Stimulated activated CD4-positive, alpha-beta T cell treated with anti-CD3 and anti-CD28 coated beads, TNF-alpha, amount 100 ng/mL, for 48 hours (primary cell): ENCODE measurements around the gene CA10.

ENCODE experiments used
- DNase-seq, 3 donors: peaks; one replicate each; pipeline ENCODE4 v3.0.0-alpha.2; 2020; ENCODE audit warnings: low read depth in 3 of 3

Gene CA10

GRCh38 chr17:51951741-51952140, 206.8 kb downstream of the CA10 start:
- DNase-seq, result no peak

- no peak for DNase-seq
Observed at GRCh38 chr17:51948128-51948527, 210.4 kb downstream of the CA10 start.

DNA sequence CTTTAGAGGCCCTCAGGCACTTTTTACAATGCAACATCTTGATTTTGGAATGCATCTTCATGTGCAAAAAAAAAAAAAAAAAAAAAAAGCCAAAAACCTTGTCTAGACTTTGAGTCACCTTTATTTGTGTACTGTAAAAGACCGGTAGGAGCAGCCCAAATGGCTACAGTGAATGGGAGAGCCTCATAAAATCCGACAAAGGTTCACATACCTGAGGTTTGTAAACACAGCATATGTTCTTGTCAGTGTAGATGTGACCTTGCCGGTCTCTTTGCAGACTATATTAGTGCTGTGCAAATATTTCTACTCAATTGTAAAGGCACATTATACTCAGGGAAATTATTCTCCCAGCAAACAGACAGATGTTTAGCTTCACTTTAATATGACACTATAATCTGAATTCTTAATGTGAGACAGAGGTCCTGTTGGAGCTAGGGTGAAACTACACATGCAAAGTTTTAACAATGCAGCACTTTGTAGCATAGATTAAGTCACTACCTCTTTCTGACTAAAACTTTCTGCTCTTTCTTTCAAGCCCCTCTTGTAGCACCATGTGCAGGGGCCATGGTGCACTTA, 211.3 kb downstream of the CA10 start:
- DNase-seq, result no peak

- DNase-seq, result no peak
Observed at GRCh38 chr17:51946311-51946710, 212.2 kb downstream of the CA10 start.

DNA sequence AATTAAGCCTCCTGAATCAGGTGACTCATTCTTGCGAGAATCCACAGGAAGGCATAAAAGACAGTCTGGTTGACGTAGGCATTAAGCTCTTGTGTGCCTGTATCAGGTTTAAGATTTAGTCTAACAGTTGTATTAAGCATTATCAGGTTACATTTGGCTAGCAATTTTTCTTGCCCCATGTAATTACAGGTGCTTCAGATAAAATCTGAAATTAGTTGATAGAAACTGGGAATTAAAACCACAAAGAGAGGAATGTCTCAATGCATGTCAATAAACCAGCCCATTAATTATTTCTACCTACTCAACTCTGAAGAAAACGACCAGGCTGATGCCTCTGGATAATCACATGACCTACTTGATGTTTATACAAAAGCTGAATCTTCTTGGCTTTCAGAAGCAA, 217.2 kb downstream of the CA10 start:
- no peak for DNase-seq

DNA sequence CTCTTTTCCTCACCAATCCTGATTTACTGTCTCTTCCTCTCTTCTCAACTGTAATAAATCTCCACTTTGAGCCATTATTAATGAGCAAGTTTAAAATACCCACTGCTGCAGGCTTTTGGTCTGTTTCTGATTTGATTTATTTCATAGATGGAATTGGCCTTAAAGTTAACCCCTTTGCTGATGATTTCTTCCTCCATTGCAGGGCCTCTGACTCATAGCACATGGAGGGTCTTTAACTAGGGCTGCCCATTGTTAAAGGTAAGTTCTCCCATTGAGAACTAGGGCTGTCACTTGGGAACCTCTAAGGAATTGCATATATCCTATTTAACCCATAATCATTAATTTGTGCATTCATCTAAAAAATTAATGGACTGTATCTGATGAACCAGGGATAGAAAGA, 221.2 kb downstream of the CA10 start:
- DNase-seq, result no peak

GRCh38 chr17:51935477-51935876, 223.0 kb downstream of the CA10 start:
- no peak for DNase-seq

DNA sequence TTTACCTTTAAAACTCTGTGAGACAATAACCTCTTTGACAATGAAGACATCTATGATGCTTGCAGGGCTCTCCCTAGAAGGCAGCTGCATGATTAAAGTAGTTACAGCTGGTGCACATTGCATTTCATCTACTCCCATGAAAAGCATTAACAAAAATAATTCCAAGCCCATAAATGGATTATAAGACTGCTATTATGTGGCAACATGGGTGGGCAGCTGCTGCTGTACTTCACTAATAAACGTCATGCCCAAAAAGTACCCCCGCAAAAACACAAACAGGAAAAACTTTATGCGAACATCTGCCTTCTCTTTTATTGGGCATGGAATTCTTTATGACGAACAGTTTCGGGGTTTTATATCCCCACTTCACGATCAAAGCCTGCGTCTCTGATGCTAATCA, 224.9 kb downstream of the CA10 start:
- DNase-seq, result no peak

DNA sequence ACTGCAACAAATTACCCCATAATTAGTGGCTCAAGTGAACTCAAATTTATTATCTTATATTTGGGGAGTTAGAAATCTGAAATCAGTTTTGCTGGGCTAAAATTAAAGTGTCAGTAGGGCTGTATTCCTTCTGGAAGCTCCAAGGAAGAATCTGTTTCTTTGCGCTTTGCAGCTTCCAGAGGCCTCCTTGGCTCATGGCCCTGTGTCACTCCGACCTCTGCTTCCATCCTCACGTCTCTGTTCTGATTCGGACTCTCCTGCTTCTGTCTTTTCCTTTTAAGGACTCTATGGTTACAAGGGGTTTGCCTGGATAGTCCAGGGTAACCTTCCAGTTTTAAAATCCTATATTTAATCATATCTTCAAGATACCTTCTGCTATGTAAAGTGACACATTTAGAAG, 232.1 kb downstream of the CA10 start:
- DNase-seq, result no peak

DNA sequence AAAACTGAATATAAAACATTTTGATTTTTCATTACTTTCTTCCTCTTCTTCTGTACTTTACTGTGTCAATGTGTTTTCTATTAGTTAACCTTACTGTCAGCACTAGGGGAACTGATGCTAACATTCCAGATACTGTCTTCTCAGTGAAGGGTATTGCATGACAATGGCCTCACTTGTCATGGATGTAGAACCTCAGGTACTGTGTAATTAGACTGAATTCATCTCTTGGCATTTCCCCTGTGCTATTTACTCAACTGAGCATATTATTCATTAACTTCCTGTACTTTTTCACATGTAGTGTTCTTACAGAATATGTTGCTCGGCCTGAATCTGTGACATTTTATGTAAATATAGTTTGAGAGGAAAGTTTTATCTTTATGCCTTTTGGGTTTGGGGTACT, 237.0 kb downstream of the CA10 start:
- DNase-seq, result no peak

DNA sequence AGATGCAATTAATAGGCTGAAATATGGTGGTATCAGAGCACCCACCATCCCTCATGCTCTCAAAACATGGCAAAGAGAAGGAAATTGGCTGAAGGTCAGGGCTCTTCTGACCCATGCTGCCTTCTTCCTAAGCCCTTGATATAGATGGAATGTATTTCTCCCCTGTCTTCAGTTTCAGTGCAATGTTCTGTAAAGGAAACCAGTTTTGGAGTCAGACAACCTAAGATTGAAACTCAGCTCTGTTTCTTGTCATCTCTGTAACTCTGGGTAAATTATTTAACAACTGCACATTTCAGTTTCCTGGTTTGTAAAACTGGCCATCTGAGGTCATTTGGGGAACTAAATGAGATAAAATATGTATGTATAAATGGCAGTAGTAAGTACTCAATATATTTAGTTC, 243.9 kb downstream of the CA10 start:
- no peak for DNase-seq

DNA sequence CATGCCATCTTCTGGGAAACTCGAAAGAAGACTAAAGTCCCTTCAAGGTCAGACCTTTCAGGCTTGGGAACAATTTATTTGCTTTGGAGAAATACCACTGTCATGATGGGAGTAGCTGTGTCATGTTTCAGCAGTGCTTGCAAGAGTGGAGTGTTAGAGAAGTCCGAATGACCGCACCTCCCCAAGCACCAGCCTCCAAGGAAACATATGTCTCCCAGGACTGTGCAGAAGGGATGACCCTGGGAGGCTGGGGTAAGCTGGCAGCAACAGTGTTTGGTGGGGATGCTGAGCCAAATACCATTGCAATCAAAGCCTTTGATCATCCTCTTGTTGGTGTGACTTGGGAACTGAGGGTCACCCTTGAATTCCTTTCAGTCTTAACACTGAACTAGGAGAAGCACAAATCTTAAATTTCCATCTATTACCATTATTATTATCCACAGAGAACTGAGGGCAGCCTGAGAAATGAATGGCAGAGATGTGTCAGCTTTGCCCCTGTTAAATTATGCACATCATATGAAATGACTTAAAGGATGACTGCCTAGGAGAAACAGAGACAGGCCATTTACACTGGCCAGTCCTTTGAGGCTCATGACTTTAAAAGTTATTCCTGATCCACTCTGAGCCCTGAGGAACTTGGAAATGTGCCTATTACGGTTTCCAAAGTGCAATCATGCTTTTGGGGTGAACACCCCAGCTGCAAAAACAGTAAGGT, 244.9 kb downstream of the CA10 start:
- no peak for DNase-seq

DNA sequence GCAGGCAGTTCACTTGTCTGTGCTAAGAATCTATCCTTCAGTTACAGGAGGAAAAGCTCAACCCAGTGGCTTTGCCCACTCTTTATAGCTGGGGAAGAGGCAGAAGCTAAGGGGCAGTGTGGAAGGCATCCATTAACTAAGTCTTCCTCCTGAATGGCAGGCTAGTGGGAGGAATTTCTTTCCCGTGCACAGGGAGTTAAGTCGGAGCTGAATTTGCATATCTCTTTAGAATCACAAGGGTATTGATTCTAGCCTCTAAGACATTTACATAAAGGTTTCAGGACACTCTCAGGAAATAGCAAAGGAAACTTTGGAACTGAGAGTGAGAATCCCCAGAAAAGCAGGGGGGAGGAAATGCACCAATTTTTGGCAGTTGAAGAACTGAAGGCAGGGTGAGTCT, 245.6 kb downstream of the CA10 start:
- no peak for DNase-seq

- DNase-seq, result no peak
Observed at GRCh38 chr17:51911237-51911636, 247.3 kb downstream of the CA10 start.

DNA sequence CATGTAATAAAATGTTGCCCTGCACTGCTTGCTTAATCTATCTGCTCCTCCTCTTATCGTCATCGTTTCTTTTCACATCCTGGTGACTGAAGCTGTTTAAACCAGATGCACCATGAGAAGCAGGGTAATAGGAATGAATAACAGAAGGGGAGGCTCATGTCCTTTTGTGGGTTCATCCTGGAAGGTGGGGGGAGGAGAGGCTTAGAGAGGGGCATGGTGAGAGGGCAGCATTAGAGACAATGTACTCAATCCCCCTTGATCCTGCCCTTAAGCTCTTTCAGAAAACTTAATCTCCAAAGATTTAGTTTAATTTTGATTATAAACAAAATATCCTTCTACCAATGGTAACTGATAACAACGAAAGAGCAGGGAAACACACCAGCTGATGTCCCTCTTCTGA, 248.5 kb downstream of the CA10 start:
- DNase-seq, result no peak

GRCh38 chr17:51908841-51909537, 249.5 kb downstream of the CA10 start:
- DNase-seq, result no peak

DNA sequence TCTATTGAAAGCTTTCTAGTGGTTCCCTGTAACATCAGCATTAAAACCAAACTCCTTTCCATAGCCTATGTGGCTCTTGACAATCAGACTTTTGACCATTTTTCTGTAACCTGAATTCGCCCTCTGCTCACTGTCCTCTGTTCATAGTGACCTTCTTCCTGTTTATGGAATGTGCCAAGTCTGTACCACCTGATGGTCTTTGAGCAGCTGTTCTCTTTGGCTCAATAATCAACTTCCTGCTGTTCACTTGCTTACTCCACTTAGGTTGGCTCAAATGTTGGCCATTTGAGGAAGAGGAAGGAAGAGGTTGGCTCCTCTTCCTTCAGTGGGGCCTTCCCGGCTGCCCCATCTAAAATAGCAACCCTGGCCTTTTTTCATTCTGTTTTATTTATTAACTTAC, 251.5 kb downstream of the CA10 start:
- DNase-seq, result no peak

DNA sequence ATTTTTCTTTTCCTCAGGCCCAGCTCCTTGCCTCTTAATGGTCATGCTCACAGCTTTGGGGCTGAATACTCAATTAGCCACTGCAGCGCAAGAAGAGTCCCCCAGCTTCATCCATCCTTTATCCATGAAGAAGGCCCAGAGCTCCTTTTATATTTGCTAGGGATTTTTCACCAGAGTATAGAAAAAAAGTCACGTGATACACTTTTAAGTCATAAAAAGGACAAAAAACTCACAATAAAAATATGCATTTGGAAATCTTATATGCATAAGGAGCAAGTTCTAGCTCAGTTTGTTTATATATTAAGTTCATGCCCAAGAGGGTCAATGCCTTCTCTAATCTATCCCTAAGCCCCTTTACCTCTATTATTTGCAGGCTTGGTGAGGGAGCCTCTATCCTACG, 254.1 kb downstream of the CA10 start:
- no peak for DNase-seq

DNA sequence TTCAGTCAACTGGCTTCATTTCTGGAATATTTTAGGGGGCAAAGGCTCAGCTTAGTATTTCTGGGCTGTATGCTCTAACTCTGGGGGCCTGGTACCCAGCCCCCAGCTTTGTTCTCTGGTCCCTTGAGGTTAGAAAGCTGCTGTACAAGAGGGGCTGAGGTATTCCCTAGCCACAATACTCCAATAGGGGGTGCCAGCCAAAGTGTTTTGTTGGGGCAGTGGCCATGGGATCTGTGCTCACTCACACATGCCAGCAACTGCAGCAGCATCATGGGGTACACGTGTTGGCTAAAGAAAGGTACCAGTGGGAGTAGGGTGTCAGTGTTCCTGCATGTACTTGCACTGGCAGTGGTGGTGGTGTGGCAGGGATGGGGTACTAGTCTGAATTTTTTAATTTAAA, 257.3 kb downstream of the CA10 start:
- no peak for DNase-seq

- no peak for DNase-seq
Observed at GRCh38 chr17:51891936-51892335, 266.6 kb downstream of the CA10 start.

- no peak for DNase-seq
Observed at GRCh38 chr17:51890710-51891109, 267.8 kb downstream of the CA10 start.

GRCh38 chr17:51888816-51889215, 269.7 kb downstream of the CA10 start:
- no peak for DNase-seq

DNA sequence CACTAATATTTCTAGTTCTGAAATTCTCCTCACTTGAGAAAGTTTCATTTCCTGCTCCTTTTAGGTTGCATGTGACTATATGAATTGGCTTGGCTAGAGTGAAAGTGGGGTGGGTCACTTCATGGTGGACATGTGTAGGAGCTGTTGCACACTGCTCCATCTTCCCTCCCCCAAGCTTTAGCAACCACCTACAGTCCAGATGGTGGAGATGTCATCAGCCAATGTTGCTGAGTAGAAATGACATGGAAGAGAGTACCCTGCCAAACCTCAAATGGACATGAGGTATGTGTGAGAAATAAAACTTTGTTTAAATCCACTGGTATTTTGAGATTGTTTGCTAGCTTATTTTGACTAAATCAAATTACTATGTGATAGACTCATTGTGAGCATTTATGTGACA, 281.5 kb downstream of the CA10 start:
- no peak for DNase-seq
